Measurements from ENCODE around the gene PTPRO.

Gene PTPRO

DNA sequence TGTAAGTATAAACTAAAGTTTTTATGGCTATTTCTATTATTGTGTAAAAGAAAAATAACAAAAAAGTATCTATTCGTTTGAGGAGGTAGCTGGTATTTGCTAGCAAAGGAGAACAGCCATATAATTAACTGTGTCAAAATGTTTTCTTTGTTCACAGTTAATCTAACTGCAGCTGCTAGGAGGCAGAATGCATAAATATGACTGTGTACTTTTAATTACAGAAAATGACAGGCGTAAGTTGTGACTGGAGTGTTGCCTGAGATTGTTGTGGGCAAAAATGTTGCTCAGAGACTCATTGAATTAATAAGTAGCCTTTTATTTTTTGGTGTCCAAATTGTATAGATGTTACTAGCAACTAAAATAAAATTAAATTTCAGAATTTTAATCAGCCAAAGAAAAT lies 33.5 kb downstream of the PTPRO start:
- Mint-ChIP-seq H3K27ac (peak overlapping the region in 2 of 3 experiments; percentile 12 to 94), H3K4me3 (peak overlapping the region in 1 of 3 experiments; percentile 19), H3K36me3 (ENCODE audit: low read depth) (peaks cover 12% of the 10 kb centered on the region), H3K9me3 (peaks cover 3% of the 10 kb centered on the region), H3K27me3 (ENCODE audit: low read depth) (peaks cover 3% of the 10 kb centered on the region), H3K4me1 (peaks cover 14% of the 10 kb centered on the region)
- no peak for TF ChIP-seq CTCF (IDR thresholded peaks at IDR 0.05; ENCODE audit: unreplicated experiment in 3 of 3)

DNA sequence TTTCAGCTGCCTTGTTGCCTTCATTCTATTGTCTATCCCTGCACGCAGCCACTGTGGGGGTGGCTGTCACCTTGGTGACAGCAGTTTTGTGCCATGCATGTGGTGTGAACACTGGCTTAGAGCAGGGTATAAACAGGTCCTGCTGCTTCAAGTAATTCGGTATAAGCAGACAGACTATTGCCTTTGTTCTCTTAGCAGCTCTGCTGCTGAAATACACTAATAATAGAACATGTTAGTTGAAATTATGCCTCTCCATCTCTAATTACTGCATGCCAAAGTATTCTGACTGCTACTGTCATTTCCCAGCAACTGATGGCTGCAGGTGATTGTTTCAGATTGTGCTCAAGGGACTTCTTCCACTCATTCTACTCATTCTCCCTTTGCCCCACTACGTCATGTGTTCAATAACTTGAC lies 34.6 kb downstream of the PTPRO start:
- Mint-ChIP-seq H3K4me3 (no peak overlapping the region), H3K27me3 (ENCODE audit: low read depth) (peaks cover 3% of the 10 kb centered on the region), H3K4me1 (peaks cover 2% of the 10 kb centered on the region), H3K9me3 (peaks cover 3% of the 10 kb centered on the region), H3K36me3 (ENCODE audit: low read depth) (peaks cover 10% of the 10 kb centered on the region), H3K27ac (peak overlapping the region; percentile 7 to 94 (median 12))
- TF ChIP-seq CTCF (IDR thresholded peaks at IDR 0.05; ENCODE audit: unreplicated experiment in 3 of 3) = no peak

- peak overlapping the region in 1 of 3 experiments; percentile 5 for H3K4me3 Mint-ChIP-seq
- TF ChIP-seq CTCF (IDR thresholded peaks at IDR 0.05; ENCODE audit: unreplicated experiment in 3 of 3) = no peak
- no peaks in the 10 kb centered on the region for H3K27me3 Mint-ChIP-seq (ENCODE audit: low read depth)
- H3K9me3 Mint-ChIP-seq = no peaks in the 10 kb centered on the region
- H3K36me3 Mint-ChIP-seq (ENCODE audit: low read depth) = peaks cover 10% of the 10 kb centered on the region
- H3K4me1 Mint-ChIP-seq = peaks cover 25% of the 10 kb centered on the region
- H3K27ac Mint-ChIP-seq = peak overlapping the region; percentile 71 to 98 (median 96)
These were observed 42.2 kb downstream of the PTPRO start for GRCh38 chr12:15364221-15365160.

- TF ChIP-seq CTCF (IDR thresholded peaks at IDR 0.05; ENCODE audit: unreplicated experiment in 3 of 3) = no peak
- Mint-ChIP-seq H3K4me3 (peak overlapping the region in 2 of 3 experiments; percentile 22 to 24), H3K27ac (peak overlapping the region; percentile 74 to 96 (median 83)), H3K36me3 (ENCODE audit: low read depth) (peaks cover 28% of the 10 kb centered on the region), H3K27me3 (ENCODE audit: low read depth) (no peaks in the 10 kb centered on the region), H3K9me3 (peaks cover under 1% of the 10 kb centered on the region), H3K4me1 (peaks cover 30% of the 10 kb centered on the region)
These were observed 46.5 kb downstream of the PTPRO start for GRCh38 chr12:15368812-15369211.

- no peak for TF ChIP-seq CTCF (IDR thresholded peaks at IDR 0.05; ENCODE audit: unreplicated experiment in 3 of 3)
- peaks cover 17% of the 10 kb centered on the region for H3K4me1 Mint-ChIP-seq
- peaks cover 40% of the 10 kb centered on the region for H3K36me3 Mint-ChIP-seq (ENCODE audit: low read depth)
- no peaks in the 10 kb centered on the region for H3K27me3 Mint-ChIP-seq (ENCODE audit: low read depth)
- H3K4me3 Mint-ChIP-seq = no peak overlapping the region
- peak overlapping the region; percentile 56 to 95 (median 77) for H3K27ac Mint-ChIP-seq
- H3K9me3 Mint-ChIP-seq = peaks cover 12% of the 10 kb centered on the region
These were observed 50.0 kb downstream of the PTPRO start for GRCh38 chr12:15372352-15372751.
